PFSK-1 (cell line): ENCODE results near the gene MZB1.

Source experiments
- FOXP2 ChIP-seq: optimal IDR thresholded peaks from 2 replicates; pipeline ENCODE3; 2011; ENCODE audit warnings: borderline replicate concordance, control low read depth, inconsistent platforms; ENCODE audit not compliant: insufficient read depth; ENCODE audit errors: extremely low read length, extremely low read depth
- POLR2AphosphoS5 ChIP-seq: IDR thresholded peaks from 2 replicates; pipeline ENCODE4 v1.6.1; 2012; ENCODE audit warnings: low read depth, mild to moderate bottlenecking, control low read depth, low read length, moderate library complexity
- REST ChIP-seq, 2 experiments: IDR thresholded peaks; 2 replicates each; pipeline versions ENCODE4 v1.6.1 to v1.8.0; 2011 to 2012; ENCODE audit warnings: low read depth in 2 of 2, low read length in 2 of 2, control low read depth in 1 of 2, inconsistent platforms in 1 of 2, mild to moderate bottlenecking in 1 of 2, moderate library complexity in 1 of 2; ENCODE audit not compliant: insufficient read depth in 1 of 2
- SIN3A ChIP-seq: IDR thresholded peaks from 2 replicates; pipeline ENCODE4 v1.6.1; 2012; ENCODE audit warnings: mild to moderate bottlenecking, low read length, moderate library complexity, borderline replicate concordance; ENCODE audit not compliant: insufficient read depth
- TAF1 ChIP-seq: IDR thresholded peaks from 2 replicates; pipeline ENCODE4 v1.6.1; 2012; ENCODE audit warnings: low read length, control low read depth, borderline replicate concordance; ENCODE audit not compliant: insufficient read depth

Gene MZB1

GRCh38 chr5:139410121-139410992, 20.6 kb upstream of the MZB1 start:
- TF ChIP-seq FOXP2 (no peak), REST (IDR thresholded peaks at IDR 0.05; ENCODE audit: insufficient read depth in 1 of 2, low read depth in 2 of 2, low read length in 2 of 2) (no peak), SIN3A (no peak), TAF1 (no peak), POLR2AphosphoS5 (no peak)

- TF ChIP-seq REST (IDR thresholded peaks at IDR 0.05; ENCODE audit: insufficient read depth in 1 of 2, low read depth in 2 of 2, low read length in 2 of 2) (no peak), SIN3A (no peak)
Measured at GRCh38 chr5:139408191-139408590, 18.5 kb upstream of the MZB1 start.

GRCh38 chr5:139407517-139407916, 17.8 kb upstream of the MZB1 start:
- TF ChIP-seq POLR2AphosphoS5: no peak
- no peak for TF ChIP-seq REST (IDR thresholded peaks at IDR 0.05; ENCODE audit: insufficient read depth in 1 of 2, low read depth in 2 of 2, low read length in 2 of 2)
- TF ChIP-seq SIN3A: no peak

- no peak for TF ChIP-seq POLR2AphosphoS5
- no peak for TF ChIP-seq REST (IDR thresholded peaks at IDR 0.05; ENCODE audit: insufficient read depth in 1 of 2, low read depth in 2 of 2, low read length in 2 of 2)
- TF ChIP-seq FOXP2: no peak
- TF ChIP-seq SIN3A: no peak
- TF ChIP-seq TAF1: no peak
Measured at GRCh38 chr5:139406963-139407362, 17.2 kb upstream of the MZB1 start.

GRCh38 chr5:139404484-139404840, 14.7 kb upstream of the MZB1 start:
- TF ChIP-seq FOXP2 (no peak), POLR2AphosphoS5 (no peak), SIN3A (no peak), TAF1 (no peak; the same call in 1 of the 2 replicates), REST (IDR thresholded peaks at IDR 0.05; ENCODE audit: insufficient read depth in 1 of 2, low read depth in 2 of 2, low read length in 2 of 2) (no peak)
